H1 (cell line): ENCODE measurements around the gene NSMCE3.

Experiments used
- CTCF ChIP-seq, 3 experiments: IDR thresholded peaks; 1 replicate in 2 of 3; 2 replicates in 1 of 3; pipeline versions ENCODE4 v1.5.1 to v1.6.1; 2011; ENCODE audit warnings: low read length in 3 of 3, mild to moderate bottlenecking in 3 of 3, inconsistent platforms in 2 of 3, low read depth in 1 of 3, moderate library complexity in 1 of 3; ENCODE audit not compliant: insufficient read depth in 1 of 3; ENCODE audit errors: control extremely low read depth in 1 of 3
- KDM1A ChIP-seq: fragments of 200-600, 300-600 bp; sonication (generic); IDR thresholded peaks from 2 replicates; pipeline ENCODE4 v1.7.1; 2016; ENCODE audit warnings: mild to moderate bottlenecking, low read length, borderline replicate concordance
- POLR2A ChIP-seq, 2 experiments: IDR thresholded peaks; 1 replicate in 1 of 2; 2 replicates in 1 of 2; pipeline ENCODE4 v1.6.1; 2011; ENCODE audit warnings: low read depth in 2 of 2, low read length in 2 of 2, mild to moderate bottlenecking in 2 of 2; ENCODE audit errors: control extremely low read depth in 1 of 2
- SP1 ChIP-seq: IDR thresholded peaks from 2 replicates; pipeline ENCODE4 v1.6.1; 2011; ENCODE audit warnings: low read depth, low read length
- TBP ChIP-seq: IDR thresholded peaks from 2 replicates; pipeline ENCODE4 v1.6.1; 2011; ENCODE audit warnings: low read depth, low read length, improper control_type of control experiment

DNA sequence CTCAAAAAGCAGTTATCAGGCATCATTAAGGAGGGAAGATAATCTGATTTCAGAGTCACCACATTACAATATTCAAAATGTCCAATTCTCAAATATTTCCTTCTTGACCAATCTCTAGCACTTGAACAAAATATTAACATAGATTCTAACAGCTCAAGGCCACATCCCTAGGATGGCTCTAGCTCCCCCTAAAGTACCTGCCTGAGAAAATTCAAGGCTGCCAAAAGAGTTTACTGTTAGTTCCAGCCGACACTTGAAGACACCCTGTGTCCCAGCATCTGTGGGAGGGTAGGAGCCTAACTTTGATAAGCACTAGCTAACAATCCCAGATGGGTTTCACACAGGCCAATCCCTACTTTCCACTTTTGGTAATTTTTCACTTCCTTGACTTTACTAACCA, 10.4 kb downstream of the NSMCE3 start:
- TF ChIP-seq POLR2A (IDR thresholded peaks at IDR 0.05; ENCODE audit: control extremely low read depth in 1 of 2, low read depth in 2 of 2, low read length in 2 of 2) (no peak), TBP (no peak), CTCF (IDR thresholded peaks at IDR 0.05; ENCODE audit: control extremely low read depth in 1 of 3, insufficient read depth in 1 of 3, low read depth in 1 of 3, low read length in 3 of 3) (peak in 1 of 3 experiments; percentile 31; a peak in 2 of 4 replicates), SP1 (no peak), KDM1A (no peak)
